Measurements from ENCODE around the gene IFT22.
"Not testable (repeated sequence)": the region's sequence is repeated elsewhere in the genome, so short reads cannot be mapped to it uniquely, and the experiment has no call there.

IFT22 gene

DNA sequence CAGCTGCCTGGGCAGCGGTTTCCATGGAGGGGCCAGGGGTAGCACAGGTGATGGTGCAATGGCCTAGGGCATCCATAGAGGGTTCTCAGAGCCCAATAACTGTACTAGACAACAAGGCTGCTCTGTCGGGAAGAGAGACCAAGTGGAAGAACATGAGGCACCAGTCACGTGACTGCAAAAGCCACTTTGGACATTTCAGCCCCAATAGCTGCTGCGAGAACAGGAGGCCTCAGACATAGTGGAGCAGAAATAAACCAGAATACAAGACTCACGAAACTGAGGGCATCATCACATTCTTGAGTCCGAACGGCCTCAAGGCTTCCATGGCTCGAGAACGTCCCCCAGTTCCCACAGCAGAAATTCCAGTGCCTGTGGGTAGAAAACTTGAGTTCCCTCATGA, 44.5 kb downstream of the IFT22 start:
- DNase-seq: no peak

- DNase-seq: no peak
Measured at GRCh38 chr7:101273206-101273605, 48.4 kb downstream of the IFT22 start.

DNA sequence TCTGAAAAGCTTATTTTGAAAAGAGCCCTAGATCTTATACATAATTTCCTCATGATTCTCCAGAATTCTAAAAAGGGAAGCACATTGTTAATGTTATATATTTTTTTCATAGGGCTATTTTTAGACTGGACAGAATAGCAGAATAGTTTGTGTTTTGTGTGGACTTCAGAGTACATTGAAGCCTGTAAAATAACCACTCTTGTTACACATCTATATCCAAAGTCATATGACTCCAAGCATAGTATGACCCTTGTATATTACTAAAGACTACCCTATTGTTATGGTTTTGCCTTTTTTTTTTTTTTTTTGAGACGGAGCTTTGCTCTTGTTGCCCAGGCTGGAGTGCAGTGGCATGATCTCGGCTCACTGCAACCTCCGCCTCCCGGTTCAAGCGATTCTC, 50.6 kb downstream of the IFT22 start:
- no peak for DNase-seq

GRCh38 chr7:101269664-101270063, 51.9 kb downstream of the IFT22 start:
- DNase-seq: no peak

GRCh38 chr7:101265622-101266516, 55.7 kb downstream of the IFT22 start:
- DNase-seq: no peak

GRCh38 chr7:101264102-101264706, 57.4 kb downstream of the IFT22 start:
- not testable (repeated sequence) for DNase-seq
